WTC11 (cell line): ENCODE data around the gene SPTLC3. TPM values are rescaled to one million over a fixed set of nuclear protein-coding genes. Genes with fewer than 3 reads are reported as not detected.

Experiments used
- ATAC-seq: fragments of 200-7000 bp; cut with Tn5 transposase; 2 replicates; pipeline ENCODE4 v1.10.0; 2021; ENCODE audit warnings: mild to moderate bottlenecking, moderate library complexity
- CTCF ChIA-PET: fragments of 300-600 bp; sonication (Branson Sonifier 250); formaldehyde crosslinking; loops from one replicate; lab custom pipeline; 2021; ENCODE audit warnings: antibody characterized with exemption; lab: Charles Lee
- POLR2A ChIA-PET: fragments of 350-600 bp; sonication (Branson Sonifier 250); formaldehyde crosslinking; loops from one replicate; lab custom pipeline; 2021; ENCODE audit warnings: antibody characterized with exemption; lab: Charles Lee
- DNase-seq: peaks from one replicate; pipeline ENCODE4 v3.0.0; 2021; ENCODE audit warnings: low spot score
- H3K27ac Mint-ChIP-seq: 2 replicates; pipeline ENCODE4 v1.8.0; 2021; ENCODE audit warnings: mixed read lengths
- H3K27me3 Mint-ChIP-seq: 2 replicates; pipeline ENCODE4 v1.8.0; 2021; ENCODE audit warnings: low read depth, mild to moderate bottlenecking, moderate library complexity, mixed read lengths
- H3K36me3 Mint-ChIP-seq: 2 replicates; pipeline ENCODE4 v1.8.0; 2021; ENCODE audit warnings: mixed read lengths
- H3K4me1 Mint-ChIP-seq: 2 replicates; pipeline ENCODE4 v1.8.0; 2022; ENCODE audit warnings: mixed read lengths
- H3K4me3 Mint-ChIP-seq: 2 replicates; pipeline ENCODE4 v1.8.0; 2021; ENCODE audit warnings: mild to moderate bottlenecking, moderate library complexity, mixed read lengths
- H3K9me3 Mint-ChIP-seq: 2 replicates; pipeline ENCODE4 v1.8.0; 2021; ENCODE audit warnings: mixed read lengths
- ESRRA ChIP-seq: sonication (generic); formaldehyde crosslinking; IDR thresholded peaks from 2 replicates; pipeline ENCODE4 v1.8.1; 2022; ENCODE audit warnings: mild to moderate bottlenecking, missing genetic modification reagents, borderline replicate concordance
- HMGA2 ChIP-seq: fragments of 250-450 bp; sonication (Bioruptor Pico); IDR thresholded peaks from 2 replicates; pipeline ENCODE4 v1.4.0; 2021; ENCODE audit warnings: mild to moderate bottlenecking, moderate library complexity
- HMGXB4 ChIP-seq: sonication (generic); formaldehyde crosslinking; IDR thresholded peaks from 2 replicates; pipeline ENCODE4 v1.8.1; 2023; ENCODE audit warnings: mild to moderate bottlenecking, moderate library complexity, missing genetic modification reagents
- IRF1 ChIP-seq: sonication (generic); formaldehyde crosslinking; IDR thresholded peaks from 2 replicates; pipeline ENCODE4 v1.8.0; 2023; ENCODE audit warnings: missing genetic modification reagents
- JUN ChIP-seq: sonication (generic); formaldehyde crosslinking; IDR thresholded peaks from 2 replicates; pipeline ENCODE4 v1.8.0; 2023; ENCODE audit warnings: mild to moderate bottlenecking, missing genetic modification reagents
- KAT7 ChIP-seq: sonication (generic); formaldehyde crosslinking; IDR thresholded peaks from 2 replicates; pipeline ENCODE4 v1.8.1; 2023; ENCODE audit warnings: missing genetic modification reagents, mild to moderate bottlenecking, borderline replicate concordance
- NFE2L1 ChIP-seq: sonication (generic); formaldehyde crosslinking; IDR thresholded peaks from 2 replicates; pipeline ENCODE4 v1.8.1; 2023; ENCODE audit warnings: missing genetic modification reagents
- NR1H2 ChIP-seq: sonication (generic); formaldehyde crosslinking; IDR thresholded peaks from 2 replicates; pipeline ENCODE4 v1.9.0; 2021; ENCODE audit warnings: mild to moderate bottlenecking, moderate library complexity, missing genetic modification reagents
- RORB ChIP-seq: fragments of 250-450 bp; sonication (Bioruptor Pico); IDR thresholded peaks from 2 replicates; pipeline ENCODE4 v1.9.0; 2021; ENCODE audit warnings: mild to moderate bottlenecking
- SMAD3 ChIP-seq: sonication (generic); formaldehyde crosslinking; IDR thresholded peaks from 2 replicates; pipeline ENCODE4 v1.8.0; 2022; ENCODE audit warnings: missing genetic modification reagents, mild to moderate bottlenecking, borderline replicate concordance
- SP1 ChIP-seq: sonication (generic); formaldehyde crosslinking; conservative IDR thresholded peaks from 2 replicates; pipeline ENCODE4 v1.8.1; 2022; ENCODE audit warnings: missing genetic modification reagents
- TEAD1 ChIP-seq: sonication (generic); formaldehyde crosslinking; IDR thresholded peaks from 2 replicates; pipeline ENCODE4 v1.8.0; 2022; ENCODE audit warnings: mild to moderate bottlenecking, missing genetic modification reagents
- ZNF396 ChIP-seq: fragments of 250-450 bp; sonication (Bioruptor Pico); IDR thresholded peaks from 2 replicates; pipeline ENCODE4 v1.8.0; 2021; ENCODE audit warnings: mild to moderate bottlenecking, moderate library complexity, borderline replicate concordance
- ZNF671 ChIP-seq: fragments of 250-450 bp; sonication (Bioruptor Pico); IDR thresholded peaks from 2 replicates; pipeline ENCODE4 v1.8.0; 2021; ENCODE audit warnings: mild to moderate bottlenecking
- total RNA-seq: library from RNA; stranded (reverse); gene quantifications from 3 replicates; pipeline ENCODE4 v1.2.3, GENCODE V29; 2021
- TF ChIP-seq, protein P1 (sequence below): fragments of 250-450 bp; sonication (Bioruptor Pico); IDR thresholded peaks from 2 replicates; pipeline ENCODE4 v1.9.0; 2021; ENCODE audit warnings: mild to moderate bottlenecking
- TF ChIP-seq, protein P2 (sequence below): sonication (generic); formaldehyde crosslinking; IDR thresholded peaks from 2 replicates; pipeline ENCODE4 v1.8.1; 2022; ENCODE audit warnings: low read depth, mild to moderate bottlenecking, moderate library complexity, missing genetic modification reagents, borderline replicate concordance
- TF ChIP-seq, protein P3 (sequence below): sonication (generic); formaldehyde crosslinking; IDR thresholded peaks from 2 replicates; pipeline ENCODE4 v1.8.1; 2023; ENCODE audit warnings: mild to moderate bottlenecking, missing genetic modification reagents
- TF ChIP-seq, protein P4 (sequence below): sonication (generic); formaldehyde crosslinking; IDR thresholded peaks from 2 replicates; pipeline ENCODE4 v1.8.1; 2022; ENCODE audit warnings: low read depth, missing genetic modification reagents, borderline replicate concordance

The SPTLC3 gene
- total RNA-seq, 1 experiment from 2014 or later, result 0.13 TPM

GRCh38 chr20:13205425-13205824 lies 196.7 kb downstream of the SPTLC3 start:
- ChIA-PET CTCF (no interaction called here), POLR2A (no interaction called here)
- no peak for ATAC-seq
- peaks cover 14% of the 10 kb centered on the region for H3K4me1 Mint-ChIP-seq
- no peaks in the 10 kb centered on the region for H3K9me3 Mint-ChIP-seq
- no peak overlapping the region for H3K4me3 Mint-ChIP-seq
- H3K27ac Mint-ChIP-seq, result no peak overlapping the region
- no peaks in the 10 kb centered on the region for H3K36me3 Mint-ChIP-seq
- TF ChIP-seq ZNF671 (CRISPR knock-in tag), result no peak
- no peak for TF ChIP-seq SMAD3 (CRISPR knock-in tag)
- TF ChIP-seq SP1 (CRISPR knock-in tag), result no peak
- TF ChIP-seq KAT7 (CRISPR knock-in tag), result no peak
- TF ChIP-seq ZNF396, result no peak
- H3K27me3 Mint-ChIP-seq, result peaks cover 8% of the 10 kb centered on the region
- no peak for DNase-seq

- DNase-seq (no peak), ATAC-seq (no peak)
- Mint-ChIP-seq H3K27ac (no peak overlapping the region), H3K9me3 (no peaks in the 10 kb centered on the region), H3K36me3 (no peaks in the 10 kb centered on the region), H3K27me3 (peaks cover 8% of the 10 kb centered on the region), H3K4me1 (peaks cover 11% of the 10 kb centered on the region), H3K4me3 (no peak overlapping the region)
- CTCF ChIA-PET, result no interaction called here
- POLR2A ChIA-PET, result no interaction called here
- TF ChIP-seq HMGA2 (no peak), NR1H2 (no peak), ZNF396 (no peak), NFE2L1 (CRISPR knock-in tag) (no peak), RORB (no peak), IRF1 (no peak), JUN (CRISPR knock-in tag) (no peak), ESRRA (CRISPR knock-in tag) (no peak), ZNF671 (CRISPR knock-in tag) (no peak), HMGXB4 (CRISPR knock-in tag) (no peak), TEAD1 (CRISPR knock-in tag) (no peak)
- TF ChIP-seq, protein P1, sequence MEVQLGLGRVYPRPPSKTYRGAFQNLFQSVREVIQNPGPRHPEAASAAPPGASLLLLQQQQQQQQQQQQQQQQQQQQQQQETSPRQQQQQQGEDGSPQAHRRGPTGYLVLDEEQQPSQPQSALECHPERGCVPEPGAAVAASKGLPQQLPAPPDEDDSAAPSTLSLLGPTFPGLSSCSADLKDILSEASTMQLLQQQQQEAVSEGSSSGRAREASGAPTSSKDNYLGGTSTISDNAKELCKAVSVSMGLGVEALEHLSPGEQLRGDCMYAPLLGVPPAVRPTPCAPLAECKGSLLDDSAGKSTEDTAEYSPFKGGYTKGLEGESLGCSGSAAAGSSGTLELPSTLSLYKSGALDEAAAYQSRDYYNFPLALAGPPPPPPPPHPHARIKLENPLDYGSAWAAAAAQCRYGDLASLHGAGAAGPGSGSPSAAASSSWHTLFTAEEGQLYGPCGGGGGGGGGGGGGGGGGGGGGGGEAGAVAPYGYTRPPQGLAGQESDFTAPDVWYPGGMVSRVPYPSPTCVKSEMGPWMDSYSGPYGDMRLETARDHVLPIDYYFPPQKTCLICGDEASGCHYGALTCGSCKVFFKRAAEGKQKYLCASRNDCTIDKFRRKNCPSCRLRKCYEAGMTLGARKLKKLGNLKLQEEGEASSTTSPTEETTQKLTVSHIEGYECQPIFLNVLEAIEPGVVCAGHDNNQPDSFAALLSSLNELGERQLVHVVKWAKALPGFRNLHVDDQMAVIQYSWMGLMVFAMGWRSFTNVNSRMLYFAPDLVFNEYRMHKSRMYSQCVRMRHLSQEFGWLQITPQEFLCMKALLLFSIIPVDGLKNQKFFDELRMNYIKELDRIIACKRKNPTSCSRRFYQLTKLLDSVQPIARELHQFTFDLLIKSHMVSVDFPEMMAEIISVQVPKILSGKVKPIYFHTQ (CRISPR knock-in tag), result no peak
- TF ChIP-seq, protein P2, sequence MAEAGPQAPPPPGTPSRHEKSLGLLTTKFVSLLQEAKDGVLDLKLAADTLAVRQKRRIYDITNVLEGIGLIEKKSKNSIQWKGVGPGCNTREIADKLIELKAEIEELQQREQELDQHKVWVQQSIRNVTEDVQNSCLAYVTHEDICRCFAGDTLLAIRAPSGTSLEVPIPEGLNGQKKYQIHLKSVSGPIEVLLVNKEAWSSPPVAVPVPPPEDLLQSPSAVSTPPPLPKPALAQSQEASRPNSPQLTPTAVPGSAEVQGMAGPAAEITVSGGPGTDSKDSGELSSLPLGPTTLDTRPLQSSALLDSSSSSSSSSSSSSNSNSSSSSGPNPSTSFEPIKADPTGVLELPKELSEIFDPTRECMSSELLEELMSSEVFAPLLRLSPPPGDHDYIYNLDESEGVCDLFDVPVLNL, result no peak
- TF ChIP-seq, protein P3, sequence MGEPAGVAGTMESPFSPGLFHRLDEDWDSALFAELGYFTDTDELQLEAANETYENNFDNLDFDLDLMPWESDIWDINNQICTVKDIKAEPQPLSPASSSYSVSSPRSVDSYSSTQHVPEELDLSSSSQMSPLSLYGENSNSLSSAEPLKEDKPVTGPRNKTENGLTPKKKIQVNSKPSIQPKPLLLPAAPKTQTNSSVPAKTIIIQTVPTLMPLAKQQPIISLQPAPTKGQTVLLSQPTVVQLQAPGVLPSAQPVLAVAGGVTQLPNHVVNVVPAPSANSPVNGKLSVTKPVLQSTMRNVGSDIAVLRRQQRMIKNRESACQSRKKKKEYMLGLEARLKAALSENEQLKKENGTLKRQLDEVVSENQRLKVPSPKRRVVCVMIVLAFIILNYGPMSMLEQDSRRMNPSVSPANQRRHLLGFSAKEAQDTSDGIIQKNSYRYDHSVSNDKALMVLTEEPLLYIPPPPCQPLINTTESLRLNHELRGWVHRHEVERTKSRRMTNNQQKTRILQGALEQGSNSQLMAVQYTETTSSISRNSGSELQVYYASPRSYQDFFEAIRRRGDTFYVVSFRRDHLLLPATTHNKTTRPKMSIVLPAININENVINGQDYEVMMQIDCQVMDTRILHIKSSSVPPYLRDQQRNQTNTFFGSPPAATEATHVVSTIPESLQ (CRISPR knock-in tag), result no peak
- TF ChIP-seq, protein P4, sequence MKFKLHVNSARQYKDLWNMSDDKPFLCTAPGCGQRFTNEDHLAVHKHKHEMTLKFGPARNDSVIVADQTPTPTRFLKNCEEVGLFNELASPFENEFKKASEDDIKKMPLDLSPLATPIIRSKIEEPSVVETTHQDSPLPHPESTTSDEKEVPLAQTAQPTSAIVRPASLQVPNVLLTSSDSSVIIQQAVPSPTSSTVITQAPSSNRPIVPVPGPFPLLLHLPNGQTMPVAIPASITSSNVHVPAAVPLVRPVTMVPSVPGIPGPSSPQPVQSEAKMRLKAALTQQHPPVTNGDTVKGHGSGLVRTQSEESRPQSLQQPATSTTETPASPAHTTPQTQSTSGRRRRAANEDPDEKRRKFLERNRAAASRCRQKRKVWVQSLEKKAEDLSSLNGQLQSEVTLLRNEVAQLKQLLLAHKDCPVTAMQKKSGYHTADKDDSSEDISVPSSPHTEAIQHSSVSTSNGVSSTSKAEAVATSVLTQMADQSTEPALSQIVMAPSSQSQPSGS (CRISPR knock-in tag), result no peak
Measured at GRCh38 chr20:13205848-13206434, 197.2 kb downstream of the SPTLC3 start.
